GM19035 (cell line): ENCODE data around the gene MMP15.

Source experiments
- ATAC-seq: cut with Tn5 transposase; IDR thresholded peaks from one replicate; pipeline ENCODE4 v1.9.1; 2021; ENCODE audit not compliant: unreplicated experiment

MMP15 gene

DNA sequence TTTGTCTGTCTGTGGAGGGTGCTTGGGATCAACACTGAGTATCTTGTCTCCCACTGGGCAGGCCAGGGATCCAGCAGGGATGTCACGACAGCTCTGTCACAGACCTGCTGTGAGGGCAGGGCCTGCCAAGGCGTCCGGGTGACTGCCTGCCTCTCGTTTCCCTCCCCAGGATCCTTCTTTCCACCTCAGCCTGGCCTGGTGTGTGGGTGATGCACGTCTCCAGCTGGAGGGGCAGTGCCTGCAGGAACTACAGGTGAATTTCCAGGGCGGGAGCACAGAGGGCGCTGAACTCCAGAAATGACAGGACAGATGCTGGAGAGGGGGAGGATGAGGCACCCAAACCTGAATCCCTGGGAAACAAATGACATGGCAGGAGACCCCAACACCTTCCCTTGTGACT lies 6.8 kb upstream of the MMP15 start:
- ATAC-seq: no peak

DNA sequence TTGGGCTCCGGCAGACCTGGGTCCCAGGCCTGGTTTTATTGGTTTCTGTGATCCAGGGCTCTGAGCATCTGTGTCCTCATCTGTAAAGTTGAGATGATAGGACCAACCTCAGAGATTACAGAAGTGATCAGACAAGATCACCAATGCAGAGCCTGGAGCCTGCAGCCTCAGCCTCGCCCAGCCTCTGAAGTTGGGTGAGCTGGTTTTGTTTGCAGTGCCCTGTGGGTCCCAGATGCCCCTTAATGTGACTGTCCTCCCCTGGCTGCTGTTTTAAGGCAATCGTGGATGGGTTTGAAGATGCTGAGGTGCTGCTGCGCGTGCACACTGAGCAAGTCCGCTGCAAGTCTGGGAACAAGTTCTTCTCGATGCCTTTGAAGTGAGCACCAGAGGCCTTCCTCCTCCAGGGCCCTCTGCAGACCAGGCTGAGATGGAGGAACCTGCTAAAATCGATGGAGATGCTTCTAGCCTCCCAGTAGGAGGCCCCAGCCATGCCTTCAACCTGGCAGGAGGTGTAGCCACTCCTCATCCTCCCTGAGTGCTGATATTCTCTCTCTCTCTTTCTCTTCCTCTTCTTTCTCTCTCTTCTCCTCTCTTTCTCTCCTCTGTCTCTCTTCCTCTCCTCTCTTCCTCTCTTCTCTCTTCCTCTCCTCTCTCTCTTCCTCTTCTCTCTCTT lies 5.6 kb upstream of the MMP15 start:
- ATAC-seq: no peak

DNA sequence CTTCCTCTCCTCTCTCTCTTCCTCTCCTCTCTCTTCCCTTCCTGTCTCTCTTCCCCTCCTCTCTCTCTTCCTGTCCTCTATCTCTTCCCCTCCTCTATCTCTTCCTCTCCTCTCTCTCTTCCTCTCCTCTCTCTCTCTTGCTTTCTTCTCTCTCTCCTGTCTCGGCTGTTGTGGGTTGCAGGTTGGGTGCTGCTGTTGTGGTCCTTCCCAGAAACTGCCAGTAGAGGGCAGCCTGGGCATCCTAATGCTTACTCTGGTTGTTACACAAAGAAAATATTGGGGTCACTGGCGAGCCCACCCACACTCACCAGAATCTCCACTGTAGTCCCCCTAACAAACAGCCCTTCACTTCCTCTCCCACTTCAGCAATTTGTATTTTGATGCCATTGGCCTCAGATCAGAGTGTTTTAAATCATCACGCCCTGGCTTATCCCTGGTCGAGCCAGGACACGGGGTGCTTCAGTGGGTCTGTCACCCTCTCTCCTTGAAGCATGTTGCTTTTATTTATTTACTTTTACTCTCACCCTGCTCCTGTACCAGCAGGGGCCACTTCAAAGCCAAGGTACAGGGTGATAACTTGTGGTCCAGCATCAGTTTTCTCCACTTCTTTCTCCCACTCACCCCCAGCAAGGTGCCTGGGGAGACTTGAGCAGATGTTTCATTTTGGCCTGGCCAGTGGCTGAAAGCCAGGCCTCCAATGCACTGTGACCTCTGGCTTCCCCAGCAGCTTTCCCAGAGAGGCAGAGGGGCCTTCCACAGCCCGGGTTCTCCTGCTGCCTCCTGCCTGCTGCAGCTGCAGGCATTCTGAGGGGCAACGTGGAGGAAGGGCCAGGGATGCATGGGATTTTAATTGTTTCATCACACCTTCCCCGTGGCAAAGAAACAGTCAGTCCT lies 4.7 kb upstream of the MMP15 start:
- no peak for ATAC-seq

DNA sequence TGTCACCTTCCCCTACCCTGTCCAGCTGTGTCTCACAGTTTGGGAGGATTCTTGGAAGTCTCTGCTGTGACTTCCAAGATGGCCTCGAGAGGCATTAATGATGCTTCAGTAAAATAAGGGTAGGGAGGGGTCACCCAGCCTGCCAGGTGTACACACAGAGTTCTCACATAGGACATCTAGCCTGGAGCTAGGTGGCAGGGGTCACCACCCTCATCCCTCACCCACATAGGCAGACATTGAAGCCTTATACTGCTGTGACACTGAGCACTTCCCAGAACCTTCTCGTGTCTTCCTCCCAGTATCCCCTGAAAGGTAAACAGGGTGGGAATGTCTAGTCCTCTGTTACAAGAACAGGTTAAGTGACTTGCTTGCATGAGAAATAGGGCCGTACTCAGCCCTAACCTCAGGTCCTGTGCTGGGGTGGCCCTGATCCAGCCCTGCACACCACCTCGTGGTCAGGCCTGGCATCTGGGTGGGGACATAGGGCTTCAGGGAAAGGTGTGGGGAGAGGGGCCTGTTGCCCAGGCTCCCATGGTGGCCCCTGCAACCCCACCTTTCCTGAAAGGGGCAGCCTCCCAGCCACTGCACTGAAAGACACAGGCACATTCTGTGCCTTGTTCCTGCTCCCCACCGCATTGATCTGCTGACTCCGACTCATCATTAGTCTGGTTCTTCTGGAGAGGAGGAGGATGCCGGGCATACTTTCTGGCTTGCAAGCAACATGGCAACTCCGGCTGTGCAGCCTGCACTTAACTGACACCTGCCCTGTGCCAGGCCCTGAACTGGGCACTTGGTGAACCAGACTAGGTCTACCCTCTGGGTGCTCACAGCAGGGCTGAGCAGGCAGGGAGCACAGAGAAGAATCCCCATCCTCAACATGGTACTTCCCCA lies 3.6 kb upstream of the MMP15 start:
- ATAC-seq: no peak

DNA sequence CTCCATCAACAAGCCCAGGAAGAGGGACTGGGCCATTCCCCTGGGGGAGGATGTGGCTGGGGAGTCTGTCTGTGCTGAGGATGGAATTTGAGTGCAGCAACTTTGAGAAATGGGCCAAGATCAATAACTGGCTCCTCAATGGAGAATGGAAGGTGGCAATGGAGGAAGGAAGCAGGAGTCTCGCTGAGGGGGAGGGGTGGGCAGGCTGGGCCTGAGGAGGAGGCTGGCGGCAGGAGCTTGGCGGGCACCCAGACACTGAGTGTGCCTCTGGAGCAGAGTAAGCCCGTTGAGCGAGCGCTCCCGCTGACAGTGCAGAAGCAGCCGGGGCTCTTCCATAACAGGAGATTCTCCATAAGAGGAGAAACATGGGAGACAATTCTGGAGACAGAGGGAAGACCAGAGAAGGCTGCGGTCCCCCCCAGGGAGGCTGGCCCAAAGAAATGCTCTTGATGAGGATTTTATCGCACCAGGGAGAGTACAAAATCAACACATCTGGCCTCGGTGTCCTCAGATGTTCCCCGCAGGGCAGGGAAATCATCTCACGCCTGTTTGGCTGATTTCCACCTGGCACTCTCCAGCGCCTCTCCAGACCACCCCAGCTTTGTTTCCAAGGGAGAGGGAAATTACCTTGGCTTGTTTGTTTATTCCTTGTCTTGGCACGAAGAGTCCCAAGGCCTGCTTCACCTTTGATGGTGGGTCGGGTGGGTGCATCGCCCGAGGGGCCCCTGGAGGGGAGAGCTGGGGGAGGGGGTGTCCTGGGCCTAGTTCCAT lies 2.8 kb upstream of the MMP15 start:
- ATAC-seq: no peak

DNA sequence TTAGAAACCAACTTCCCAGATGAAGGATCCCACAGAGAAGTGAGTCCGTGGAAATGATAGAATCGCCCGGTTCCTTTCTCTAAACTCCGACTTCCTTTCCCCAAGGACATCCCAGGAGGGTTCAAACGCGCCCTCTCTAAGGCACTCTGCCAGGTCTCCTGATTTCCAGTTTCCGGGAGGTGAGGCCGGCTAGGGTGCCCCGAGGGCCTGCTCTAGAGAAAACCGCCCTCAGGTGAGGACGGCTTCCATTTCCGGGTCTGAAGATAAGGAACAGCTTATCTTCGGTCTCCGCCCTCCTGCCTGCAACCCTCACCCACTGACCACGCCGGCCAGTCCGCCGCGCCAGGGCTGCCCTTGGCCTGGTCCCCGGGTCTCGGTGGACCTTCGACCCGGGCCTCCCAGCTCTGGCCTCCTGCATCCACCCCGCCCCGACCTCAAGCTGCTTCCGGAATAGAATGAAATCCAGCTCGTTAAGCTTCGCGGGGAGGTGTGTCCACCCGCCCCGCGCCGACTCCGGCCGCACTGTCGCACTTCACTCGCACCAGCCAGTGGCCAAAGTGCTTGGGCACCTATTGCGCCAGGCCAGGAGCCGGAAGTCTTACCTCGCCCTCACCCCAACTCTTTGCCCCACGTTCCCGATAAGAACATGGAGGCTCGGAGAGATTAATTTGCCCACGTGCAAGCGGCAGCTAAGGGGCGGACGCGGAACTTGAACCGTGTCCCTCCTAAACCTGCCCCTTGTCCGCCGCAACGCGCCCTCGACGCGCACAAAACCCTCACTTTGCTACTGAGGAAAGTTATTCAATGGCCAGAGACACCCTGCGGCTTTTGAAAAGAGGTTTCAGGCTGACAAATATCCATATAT lies 836 bp upstream of the MMP15 start:
- ATAC-seq: no peak

DNA sequence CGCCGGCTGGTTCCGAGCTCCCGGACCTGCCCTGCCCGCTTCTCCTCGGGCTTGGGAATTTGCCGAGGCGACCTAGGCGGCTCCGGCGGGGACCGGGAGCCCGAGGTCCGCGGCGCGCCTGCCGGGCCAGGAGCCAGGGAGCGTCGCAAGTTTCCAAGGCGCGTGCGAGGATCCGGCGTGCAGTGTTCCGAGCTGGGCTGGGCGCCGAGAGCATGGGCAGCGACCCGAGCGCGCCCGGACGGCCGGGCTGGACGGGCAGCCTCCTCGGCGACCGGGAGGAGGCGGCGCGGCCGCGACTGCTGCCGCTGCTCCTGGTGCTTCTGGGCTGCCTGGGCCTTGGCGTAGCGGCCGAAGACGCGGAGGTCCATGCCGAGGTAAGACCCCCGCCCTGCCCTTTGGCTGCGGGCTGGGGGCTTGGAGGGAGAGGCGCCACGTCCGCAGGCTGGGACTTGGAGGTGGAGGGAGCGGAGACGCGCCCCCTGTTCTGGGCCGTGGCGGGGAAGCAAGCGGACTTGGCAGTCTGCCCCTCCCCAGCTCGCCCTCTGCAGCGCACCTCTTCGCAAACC lies 668 bp downstream of the MMP15 start:
- ATAC-seq: no peak

DNA sequence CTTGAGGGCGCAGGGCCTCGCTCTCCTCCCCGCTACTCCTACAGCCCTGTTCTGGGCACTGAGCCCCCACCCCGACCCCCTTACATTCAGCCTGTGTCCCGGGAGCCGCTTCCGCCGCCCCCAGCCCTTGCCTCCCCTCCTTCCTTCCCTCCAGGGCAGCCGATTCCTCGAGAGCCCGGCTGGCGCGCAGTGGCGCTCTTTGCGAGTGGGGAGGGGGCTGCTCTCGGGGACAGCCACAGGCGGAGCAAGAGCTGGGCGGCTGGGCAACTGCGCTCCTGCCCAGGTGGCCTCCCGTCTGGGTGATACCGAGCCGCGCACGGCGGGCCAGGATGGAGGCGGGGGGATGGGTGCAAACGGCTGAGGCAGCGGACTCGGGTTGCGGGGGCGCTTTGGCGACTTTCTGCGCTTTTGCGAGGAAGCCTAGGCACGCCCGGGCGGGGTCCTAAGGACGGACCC lies 1.2 kb downstream of the MMP15 start:
- ATAC-seq: no peak

DNA sequence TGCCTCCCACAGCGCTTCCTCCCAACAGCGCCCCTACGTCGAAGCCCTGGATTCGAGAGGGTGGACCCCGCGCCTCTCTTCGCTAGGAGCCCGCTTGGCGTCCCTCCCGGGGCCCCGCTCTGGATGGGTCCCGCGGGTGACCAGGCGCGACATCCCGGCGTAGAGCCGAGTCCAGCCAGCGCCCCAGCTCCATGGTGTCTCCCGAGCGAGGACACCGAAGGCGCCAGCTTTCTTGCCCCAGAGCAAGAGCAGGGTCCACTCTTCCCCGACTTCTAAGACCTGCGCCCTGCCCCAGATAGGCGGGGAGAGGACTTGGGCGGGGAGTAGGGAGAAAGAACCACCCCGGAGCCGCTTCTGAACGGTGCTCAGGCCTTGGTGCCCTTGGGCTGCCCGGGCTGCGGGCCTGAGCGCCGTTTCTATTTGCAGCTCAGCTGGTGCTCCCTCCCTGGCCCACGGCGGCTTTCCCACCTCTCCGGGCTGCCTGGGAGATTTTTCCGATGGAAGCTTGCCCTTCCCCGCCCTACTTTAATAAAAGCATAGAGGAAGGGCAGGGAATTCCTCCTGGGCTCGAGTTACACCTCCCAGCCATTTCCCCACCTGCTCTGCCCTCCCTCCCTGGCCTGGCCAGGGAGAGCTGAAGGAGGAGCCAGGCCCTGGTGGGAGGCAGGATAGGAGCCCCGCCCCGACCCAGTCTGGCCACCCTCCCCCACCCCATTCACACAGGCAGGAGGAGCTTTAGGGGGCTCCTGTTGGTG lies 1.8 kb downstream of the MMP15 start:
- no peak for ATAC-seq

DNA sequence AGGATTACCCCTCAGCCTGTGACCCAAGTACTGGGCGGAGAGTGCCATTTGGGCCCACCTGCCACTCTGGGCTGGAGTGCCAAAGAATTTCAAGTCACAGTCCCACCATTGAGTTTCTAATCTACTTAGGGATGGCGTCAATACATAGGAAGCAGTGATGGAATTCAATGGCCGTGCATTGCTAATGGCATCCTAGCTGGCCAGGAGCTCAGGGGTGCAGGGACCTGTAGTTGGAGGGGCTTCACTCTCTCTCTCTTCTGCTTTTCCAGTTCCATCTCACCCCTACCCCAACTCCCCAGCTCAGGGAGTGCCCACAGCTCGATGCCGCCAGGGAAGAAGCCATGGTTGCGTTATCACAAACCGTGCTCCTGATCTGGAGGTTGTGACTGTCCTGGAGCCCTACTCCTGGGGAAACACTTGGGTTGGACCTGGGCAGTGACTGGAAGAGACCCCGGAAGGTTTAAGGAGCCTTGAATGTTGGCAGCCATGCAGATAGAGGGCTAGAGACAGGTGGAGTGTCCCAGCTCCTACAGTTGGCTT lies 2.4 kb downstream of the MMP15 start:
- no peak for ATAC-seq

DNA sequence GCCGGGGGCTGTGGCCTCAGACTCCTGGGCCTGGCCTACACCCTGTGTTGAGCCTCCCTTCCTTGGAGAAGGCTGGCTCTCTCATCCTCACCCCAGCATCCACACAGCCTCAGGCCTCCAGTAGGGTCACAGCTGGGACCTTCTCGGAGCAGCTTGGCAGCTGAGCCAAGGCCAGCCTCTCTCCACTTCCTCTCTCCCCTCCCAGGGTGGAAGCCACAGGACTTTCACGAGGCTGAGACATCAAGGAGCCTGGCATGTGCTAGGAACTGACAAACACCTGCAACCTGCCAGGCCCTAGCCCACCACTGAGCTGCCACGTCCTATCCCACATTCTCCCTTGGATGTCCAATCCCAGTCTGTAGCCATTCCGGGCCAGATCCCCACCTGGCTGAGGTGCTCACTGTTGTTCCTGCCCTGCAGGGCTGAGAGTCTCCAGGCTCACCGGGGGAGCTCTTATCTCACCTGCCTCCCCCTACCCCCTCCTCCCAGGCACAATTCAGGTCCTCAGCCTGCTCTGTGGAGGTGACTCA lies 3.1 kb downstream of the MMP15 start:
- no peak for ATAC-seq

DNA sequence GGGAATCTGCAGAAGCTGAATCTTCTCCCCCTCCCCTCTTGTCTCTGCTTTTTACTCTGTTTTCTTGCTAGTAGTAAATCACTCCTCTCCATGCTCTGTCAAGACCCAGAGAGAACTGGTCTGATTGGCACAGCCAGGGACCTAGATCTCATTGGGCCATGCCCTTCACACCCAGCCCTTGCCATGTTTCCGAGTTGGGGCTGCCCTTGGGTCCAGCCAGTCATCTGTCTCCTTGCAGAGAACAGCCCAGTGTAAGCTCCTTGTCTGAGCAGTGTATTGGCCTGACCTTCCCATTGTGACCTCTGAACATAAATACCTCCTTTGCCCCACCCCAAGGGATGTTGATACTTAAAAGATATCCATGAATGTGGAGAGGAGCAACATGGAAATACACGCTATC lies 3.9 kb downstream of the MMP15 start:
- no peak for ATAC-seq

DNA sequence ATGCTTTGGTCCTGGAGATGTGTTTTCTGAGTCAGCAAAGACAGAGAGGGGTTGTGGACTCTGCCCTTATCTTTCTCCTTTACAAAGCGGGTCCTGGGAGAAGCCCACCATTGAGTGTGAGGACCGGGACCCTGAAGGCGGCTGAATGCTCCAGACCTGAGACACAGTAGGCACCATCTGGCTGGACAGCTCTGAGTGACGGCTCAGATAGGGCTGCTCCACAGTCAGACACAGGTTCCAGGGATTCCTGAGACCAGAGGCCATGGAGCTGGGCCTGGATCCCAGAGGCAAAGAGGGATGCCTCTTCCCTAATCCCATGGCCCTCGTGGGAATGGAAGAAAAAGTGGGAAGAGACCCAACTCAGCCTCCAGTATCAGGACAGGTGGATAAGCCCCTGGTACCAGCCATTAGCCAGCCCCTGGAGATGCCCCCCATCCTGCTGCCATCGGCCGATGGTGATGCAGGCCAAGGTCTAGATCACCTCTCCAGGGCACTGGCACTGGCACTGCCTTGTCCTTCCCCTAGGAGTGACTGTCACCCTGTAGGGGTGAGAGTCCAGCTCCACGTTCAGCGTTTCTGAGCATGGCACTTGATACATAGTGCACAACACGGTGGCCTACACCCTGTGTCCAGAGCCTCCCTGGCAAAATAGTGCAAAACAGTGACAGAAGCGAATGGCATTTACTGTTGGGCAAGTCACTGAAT lies 4.7 kb downstream of the MMP15 start:
- ATAC-seq: no peak

DNA sequence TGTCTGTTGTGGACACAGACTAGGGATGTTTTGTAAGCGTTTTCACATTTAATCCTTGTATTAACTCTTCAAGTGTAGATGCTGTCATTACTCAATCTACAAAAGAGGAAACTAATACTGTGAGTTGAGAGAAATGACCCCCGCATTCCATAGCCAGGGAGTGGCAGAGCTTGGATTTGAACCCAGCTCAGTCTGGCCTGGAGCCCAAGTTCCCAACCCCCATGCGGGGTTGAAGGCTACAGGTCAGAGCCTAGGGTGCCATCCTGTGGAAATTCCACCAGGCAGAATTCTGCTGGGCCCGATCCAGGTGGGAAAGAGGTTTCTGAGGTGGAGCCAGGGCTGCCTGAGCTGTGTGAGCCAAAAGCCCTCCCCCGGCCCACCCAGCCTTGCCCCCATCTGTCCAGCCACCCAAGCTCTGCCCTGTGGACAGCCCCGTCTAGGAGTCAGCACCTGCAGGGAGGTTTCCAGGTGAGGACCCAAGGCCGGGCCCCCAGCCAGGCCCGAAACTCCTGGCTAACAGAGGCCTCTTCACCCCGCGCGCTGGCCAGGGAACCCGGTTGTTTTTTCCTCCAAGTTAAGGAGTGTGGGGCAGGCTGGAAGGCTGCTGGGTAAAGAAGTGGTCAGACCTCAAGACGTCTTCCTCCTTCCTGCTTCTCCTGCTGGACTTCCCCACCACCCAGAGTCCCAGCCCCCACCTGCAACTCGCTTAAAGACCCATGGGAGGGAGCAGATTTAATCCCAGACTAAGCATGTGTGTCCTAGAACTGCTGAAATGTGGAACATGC lies 5.7 kb downstream of the MMP15 start:
- no peak for ATAC-seq

DNA sequence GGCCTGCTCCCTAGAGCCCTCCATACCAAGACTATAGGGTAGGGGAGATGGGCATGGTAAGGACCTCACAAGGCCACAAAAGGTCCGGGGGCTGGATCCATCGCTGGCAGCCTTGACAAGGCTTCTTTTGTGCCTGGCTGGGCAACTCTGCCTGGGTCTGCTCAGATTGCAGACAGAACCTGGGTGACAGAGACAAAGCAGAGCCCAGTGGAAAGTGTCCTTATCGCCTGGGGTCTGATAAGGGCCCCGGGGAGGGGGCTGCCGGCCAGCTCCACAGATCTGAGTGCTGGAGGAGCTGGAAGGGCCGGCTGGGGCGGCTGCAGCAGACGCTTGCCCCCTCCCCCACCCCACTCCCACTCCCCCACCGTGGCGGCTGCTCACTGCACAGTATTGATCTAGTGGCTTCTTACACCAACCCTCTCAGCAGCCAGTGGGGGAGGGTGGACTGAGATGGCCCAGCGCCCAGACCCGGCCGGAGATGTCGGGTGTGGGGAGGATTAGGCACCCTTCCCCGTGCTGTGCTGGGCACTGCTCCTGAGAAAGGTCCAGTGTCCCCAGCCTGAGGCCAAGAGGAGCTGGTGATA lies 7.2 kb downstream of the MMP15 start:
- no peak for ATAC-seq

DNA sequence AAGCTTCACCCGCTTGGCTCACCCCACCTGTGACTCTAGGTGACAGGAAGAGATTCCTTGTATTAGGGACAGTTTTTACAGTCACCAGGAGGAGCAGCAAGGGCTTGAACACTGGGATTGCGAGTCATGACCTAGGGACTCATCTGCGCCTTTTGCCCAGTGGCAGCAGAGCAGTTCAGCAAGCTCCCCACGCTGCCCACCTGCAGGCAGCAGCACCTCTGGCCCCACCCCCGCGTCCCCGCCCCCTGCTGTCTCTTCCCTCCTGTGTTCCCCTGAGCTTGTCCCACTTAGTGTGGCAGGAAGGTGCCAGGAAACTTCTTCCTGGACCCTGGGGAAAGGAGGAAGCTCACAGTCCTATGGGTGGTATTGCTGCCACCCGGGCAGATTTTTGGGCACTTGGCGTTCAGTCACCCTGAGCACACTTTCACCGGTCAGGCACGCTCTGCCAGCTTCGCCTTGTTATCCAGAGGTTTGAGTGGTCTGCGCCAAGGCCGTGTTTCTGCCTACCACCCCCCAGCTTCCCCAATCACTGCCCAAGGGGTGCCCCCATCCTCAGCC lies 8.7 kb downstream of the MMP15 start:
- ATAC-seq: no peak
